AG09319 (cell line): ENCODE measurements around the gene PFKFB1.

ENCODE experiments used
- DNase-seq: peaks from one replicate; pipeline ENCODE4 v3.0.0-alpha.2; 2010; ENCODE audit warnings: low read depth; ENCODE audit errors: extremely low read depth
- CTCF ChIP-seq: IDR thresholded peaks from 2 replicates; pipeline ENCODE4 v1.5.1; 2011; ENCODE audit warnings: low read depth, mild to moderate bottlenecking, inconsistent platforms, low read length, moderate library complexity

PFKFB1 gene

DNA sequence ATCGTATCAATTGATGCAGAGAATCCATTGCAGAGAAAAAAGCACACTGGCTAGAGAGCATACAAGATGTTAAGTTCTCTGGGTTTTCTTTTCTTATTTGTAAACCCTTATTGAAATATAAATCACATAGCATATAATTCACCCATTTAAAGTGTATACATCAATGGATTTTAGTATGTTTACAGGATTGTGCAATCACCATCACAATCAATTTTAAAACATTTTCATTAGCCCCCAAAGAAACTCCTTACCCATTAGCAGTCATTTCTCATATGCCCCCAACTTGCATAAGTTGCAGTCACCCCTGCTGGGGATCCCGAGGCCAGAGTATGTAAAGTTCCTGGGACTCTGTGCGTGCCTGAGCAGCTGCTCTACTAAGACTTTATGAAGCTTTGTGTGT is 108.2 kb downstream of the PFKFB1 start:
- no peak for TF ChIP-seq CTCF
- no peak for DNase-seq
